KMS-11 (cell line): ENCODE measurements around the gene LUC7L.
"Not testable (repeated sequence)": the region's sequence is repeated elsewhere in the genome, so short reads cannot be mapped to it uniquely, and the experiment has no call there.

Experiments
- H2AFZ ChIP-seq: fragments of 200-600 bp; sonication (generic); 2 replicates; pipeline ENCODE4 v1.6.1; 2016; ENCODE audit warnings: antibody characterized with exemption, mixed run types, low read depth
- H3K27ac ChIP-seq: fragments of 200-600 bp; sonication (generic); 2 replicates; pipeline ENCODE4 v1.6.1; 2016; ENCODE audit warnings: mild to moderate bottlenecking, mixed run types
- H3K27me3 ChIP-seq: fragments of 200-600 bp; sonication (generic); 2 replicates; pipeline ENCODE4 v1.6.1; 2017; ENCODE audit warnings: mild to moderate bottlenecking, low read depth, mixed run types, moderate library complexity; ENCODE audit not compliant: insufficient read depth
- H3K36me3 ChIP-seq: fragments of 200-600 bp; sonication (generic); 2 replicates; pipeline ENCODE4 v1.6.1; 2017; ENCODE audit warnings: mild to moderate bottlenecking, mixed run types; ENCODE audit not compliant: insufficient read depth
- H3K4me1 ChIP-seq: fragments of 200-600 bp; sonication (generic); 2 replicates; pipeline ENCODE4 v1.6.1; 2016; ENCODE audit warnings: mild to moderate bottlenecking, low read depth, mixed run types; ENCODE audit not compliant: poor library complexity, severe bottlenecking
- H3K4me2 ChIP-seq: fragments of 200-600 bp; sonication (generic); 2 replicates; pipeline ENCODE4 v1.7.0; 2016; ENCODE audit warnings: mild to moderate bottlenecking, mixed run types
- H3K4me3 ChIP-seq: fragments of 200-600 bp; sonication (generic); IDR thresholded peaks from 2 replicates; pipeline ENCODE4 v1.6.1; 2017; ENCODE audit warnings: low read depth, low read length, mixed read lengths; ENCODE audit not compliant: insufficient read depth
- H3K79me2 ChIP-seq: fragments of 200-600 bp; sonication (generic); 2 replicates; pipeline ENCODE4 v1.6.1; 2016; ENCODE audit warnings: low read depth, mixed run types; ENCODE audit not compliant: insufficient read depth
- H3K9ac ChIP-seq: fragments of 200-600 bp; sonication (generic); 2 replicates; pipeline ENCODE4 v1.6.1; 2016; ENCODE audit warnings: mild to moderate bottlenecking, mixed run types
- H4K20me1 ChIP-seq: fragments of 200-600 bp; sonication (generic); 2 replicates; pipeline ENCODE4 v1.6.1; 2016; ENCODE audit warnings: mild to moderate bottlenecking, mixed run types; ENCODE audit not compliant: insufficient read depth
- CTCF ChIP-seq: fragments of 200-600 bp; sonication (generic); conservative IDR thresholded peaks from 2 replicates; pipeline ENCODE4 v1.6.1; 2017; ENCODE audit warnings: low read depth, mild to moderate bottlenecking, antibody characterized with exemption, low read length, moderate library complexity, mixed read lengths

Gene LUC7L

GRCh38 chr16:239948-240277 is 10.7 kb upstream of the LUC7L start:
- no peaks in the 10 kb centered on the region for H4K20me1 ChIP-seq
- H3K36me3 ChIP-seq = no peaks in the 10 kb centered on the region
- no peak overlapping the region for H3K27ac ChIP-seq
- no peak for TF ChIP-seq CTCF
- H3K4me3 ChIP-seq = no peak overlapping the region
- peaks cover 27% of the 10 kb centered on the region for H3K4me1 ChIP-seq
- H3K9ac ChIP-seq = no peak overlapping the region
- no peaks in the 10 kb centered on the region for H3K79me2 ChIP-seq
- no peak overlapping the region for H2AFZ ChIP-seq
- no peak overlapping the region; the same call in 1 of the 2 replicates for H3K4me2 ChIP-seq
- no peaks in the 10 kb centered on the region for H3K27me3 ChIP-seq

- peak within 1 kb of the TSS; percentile 79 for H3K27ac ChIP-seq
- peak; percentile 48; the same call in 1 of the 2 replicates for TF ChIP-seq CTCF
- H3K4me2 ChIP-seq = peak within 1 kb of the TSS; percentile 81
- H3K4me1 ChIP-seq = peaks cover 24% of the 10 kb centered on the region
- H3K4me3 ChIP-seq = no peak within 1 kb of the TSS
- H2AFZ ChIP-seq = peak within 1 kb of the TSS; percentile 88
- H3K36me3 ChIP-seq = no peaks in the 10 kb centered on the region
- H3K27me3 ChIP-seq = no peaks in the 10 kb centered on the region
- H3K79me2 ChIP-seq = no peaks in the 10 kb centered on the region
- H4K20me1 ChIP-seq = no peaks in the 10 kb centered on the region
- peak within 1 kb of the TSS; percentile 68; the same call in 1 of the 2 replicates for H3K9ac ChIP-seq
Measured at GRCh38 chr16:234468-235305, 5.4 kb upstream of the LUC7L start, which contains the start of gene FAM234A. Gene FAM234A (plus strand): TSS chr16:234821. CDS start chr16:254414, 19,593 bp downstream.

GRCh38 chr16:230949-231348 is 1.7 kb upstream of the LUC7L start:
- no peak overlapping the region for H3K27ac ChIP-seq
- H3K4me3 ChIP-seq = no peak overlapping the region
- peaks cover 33% of the 10 kb centered on the region for H3K4me1 ChIP-seq
- H3K27me3 ChIP-seq = no peaks in the 10 kb centered on the region
- peaks cover 30% of the 10 kb centered on the region for H3K79me2 ChIP-seq
- peaks cover 4% of the 10 kb centered on the region; the same call in 1 of the 2 replicates for H3K36me3 ChIP-seq
- no peak overlapping the region for H2AFZ ChIP-seq
- TF ChIP-seq CTCF = no peak
- H4K20me1 ChIP-seq = peaks cover 18% of the 10 kb centered on the region; the same call in 1 of the 2 replicates
- H3K4me2 ChIP-seq = no peak overlapping the region
- no peak overlapping the region for H3K9ac ChIP-seq

GRCh38 chr16:230351-230750 is 1.1 kb upstream of the LUC7L start:
- not testable (repeated sequence) for H3K4me2 ChIP-seq, H3K27ac ChIP-seq

GRCh38 chr16:229731-230281 is 557 bp upstream of the LUC7L start:
- Histone ChIP-seq H3K4me3 (no peak overlapping the region), H3K4me2 (peak overlapping the region; percentile 94), H3K27ac (no peak overlapping the region), H3K4me1 (peaks cover 28% of the 10 kb centered on the region), H3K27me3 (no peaks in the 10 kb centered on the region), H3K36me3 (peaks cover 5% of the 10 kb centered on the region; the same call in 1 of the 2 replicates), H4K20me1 (peaks cover 18% of the 10 kb centered on the region; the same call in 1 of the 2 replicates), H2AFZ (peak overlapping the region; percentile 85; the same call in 1 of the 2 replicates), H3K9ac (no peak overlapping the region), H3K79me2 (peaks cover 38% of the 10 kb centered on the region)
- TF ChIP-seq CTCF = no peak

More at GRCh38 chr16:230351-230750, 1.1 kb upstream of the LUC7L start:
- not testable (repeated sequence) for H3K9ac ChIP-seq, H3K4me3 ChIP-seq, H3K27me3 ChIP-seq, H3K36me3 ChIP-seq, H2AFZ ChIP-seq
- Histone ChIP-seq H3K79me2 (peaks cover 35% of the 10 kb centered on the region), H4K20me1 (peaks cover 18% of the 10 kb centered on the region; the same call in 1 of the 2 replicates), H3K4me1 (peaks cover 28% of the 10 kb centered on the region)
